ENCODE results near the gene DVL2.

DVL2 gene

DNA sequence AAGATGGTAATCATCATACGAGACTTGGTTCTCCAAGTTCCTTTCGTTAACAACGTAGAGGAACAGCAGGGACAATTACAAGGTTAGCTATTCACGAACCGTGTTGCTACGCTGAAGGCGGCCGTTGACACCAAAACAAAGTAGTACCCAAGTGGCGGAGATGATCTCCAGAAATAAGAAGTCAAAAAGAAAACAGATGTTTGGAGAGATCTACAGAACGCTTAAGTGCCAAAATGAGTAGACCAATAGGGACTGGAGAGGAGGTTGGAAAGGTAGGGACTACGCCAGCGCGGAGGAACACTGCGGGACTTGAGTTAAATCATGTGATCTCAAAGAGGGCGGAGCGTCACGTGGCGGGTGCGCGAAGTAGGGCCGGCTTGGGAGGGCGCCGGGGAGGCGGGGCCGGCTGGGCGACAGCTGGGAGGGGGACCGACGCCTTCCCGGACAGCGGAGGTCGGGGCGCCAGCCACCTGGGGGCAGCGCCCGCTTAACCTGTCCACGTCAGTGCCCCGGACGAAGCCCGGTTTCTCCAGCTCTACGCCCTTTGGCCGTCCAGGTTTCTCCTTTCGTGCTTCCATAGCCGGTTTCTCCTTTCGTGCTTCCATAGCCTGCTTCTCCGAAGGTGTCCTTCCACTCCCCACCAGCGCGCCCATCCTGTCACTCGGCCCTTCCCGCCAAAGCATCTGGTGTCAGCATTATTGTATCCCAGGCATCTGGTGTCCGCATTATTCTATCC, 8.6 kb upstream of the DVL2 start:
- H2AFZ ChIP-seq (ENCODE audit: low read depth, low read length, severe bottlenecking), result peak overlapping the region; percentile 76
- no peaks in the 10 kb centered on the region for H3K27me3 ChIP-seq (ENCODE audit: low read length)

DNA sequence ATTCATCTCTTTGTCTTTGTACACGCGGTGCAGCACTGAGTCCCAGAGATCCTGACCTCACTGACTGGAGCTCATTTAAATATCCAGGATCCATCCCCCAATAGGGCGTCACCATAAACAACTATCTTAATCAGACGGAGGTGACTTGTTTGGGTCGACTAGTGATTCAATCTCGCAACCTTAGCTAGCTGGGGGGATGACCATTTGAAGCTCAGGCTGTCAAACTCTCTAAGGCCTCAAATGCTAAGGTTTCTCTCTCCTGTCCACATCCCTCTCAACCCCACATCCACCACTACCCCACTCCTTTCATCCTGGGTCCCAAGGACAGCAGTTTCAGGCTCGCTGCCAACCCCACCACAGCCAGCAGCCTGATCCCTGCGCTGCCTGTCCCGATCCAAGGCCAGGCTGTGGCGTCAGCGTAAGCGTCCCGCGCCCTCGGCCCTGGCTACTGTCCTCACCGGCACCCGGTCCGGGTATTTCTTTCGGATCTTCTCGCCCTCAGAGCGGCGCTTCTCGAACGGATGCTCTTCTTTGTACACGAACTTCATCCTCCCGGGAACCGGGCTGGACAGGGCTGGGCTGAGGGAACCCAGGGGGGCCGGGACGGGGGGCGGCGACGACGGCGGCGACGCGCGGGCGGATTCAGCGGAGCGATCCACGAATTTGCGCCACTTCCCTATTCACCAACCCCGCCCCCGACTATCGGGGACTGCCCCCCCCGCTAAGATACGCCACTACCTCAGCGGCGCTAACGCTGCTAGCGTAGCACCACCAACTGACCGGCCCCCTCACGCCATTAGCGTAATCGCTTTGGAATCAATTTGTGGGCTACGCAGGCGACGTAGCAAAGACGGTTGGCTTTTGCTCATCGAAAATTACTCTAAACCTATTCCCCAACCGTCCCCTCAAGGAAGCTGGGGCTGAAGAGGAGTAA, 7.7 kb upstream of the DVL2 start, which contains the start of gene GABARAP:
GABARAP (minus strand) TSS at position 667 of the 934 bp plus-strand sequence; CDS start at position 548, 119 bp downstream.
- Histone ChIP-seq H3K27me3 (ENCODE audit: low read length) (no peaks in the 10 kb centered on the region), H3K79me2 (ENCODE audit: insufficient read depth, low read length) (peaks cover 37% of the 10 kb centered on the region), H3K9me3 (ENCODE audit: insufficient read depth, low read length) (no peaks in the 10 kb centered on the region), H3K4me3 (ENCODE audit: insufficient read depth, low read length, poor library complexity, severe bottlenecking) (peak within 1 kb of the TSS; percentile 90), H3K9ac (ENCODE audit: low read length) (peak within 1 kb of the TSS; percentile 97), H3K36me3 (ENCODE audit: low read length) (no peaks in the 10 kb centered on the region; the same call in 1 of the 2 replicates), H2AFZ (ENCODE audit: low read depth, low read length, severe bottlenecking) (peak within 1 kb of the TSS; percentile 76), H3K27ac (ENCODE audit: low read depth, low read length) (peak within 1 kb of the TSS; percentile 84), H3F3A (ENCODE audit: insufficient read depth) (peaks cover 50% of the 10 kb centered on the region), H3K4me2 (ENCODE audit: low read depth, low read length, poor library complexity, severe bottlenecking) (peak within 1 kb of the TSS; percentile 92), H4K20me1 (ENCODE audit: low read depth, low read length) (peaks cover 4% of the 10 kb centered on the region; the same call in 1 of the 2 replicates), H3K9me2 (replicated peaks; ENCODE audit: insufficient read depth, low read length) (no peaks in the 10 kb centered on the region)
- TF ChIP-seq, protein P1, sequence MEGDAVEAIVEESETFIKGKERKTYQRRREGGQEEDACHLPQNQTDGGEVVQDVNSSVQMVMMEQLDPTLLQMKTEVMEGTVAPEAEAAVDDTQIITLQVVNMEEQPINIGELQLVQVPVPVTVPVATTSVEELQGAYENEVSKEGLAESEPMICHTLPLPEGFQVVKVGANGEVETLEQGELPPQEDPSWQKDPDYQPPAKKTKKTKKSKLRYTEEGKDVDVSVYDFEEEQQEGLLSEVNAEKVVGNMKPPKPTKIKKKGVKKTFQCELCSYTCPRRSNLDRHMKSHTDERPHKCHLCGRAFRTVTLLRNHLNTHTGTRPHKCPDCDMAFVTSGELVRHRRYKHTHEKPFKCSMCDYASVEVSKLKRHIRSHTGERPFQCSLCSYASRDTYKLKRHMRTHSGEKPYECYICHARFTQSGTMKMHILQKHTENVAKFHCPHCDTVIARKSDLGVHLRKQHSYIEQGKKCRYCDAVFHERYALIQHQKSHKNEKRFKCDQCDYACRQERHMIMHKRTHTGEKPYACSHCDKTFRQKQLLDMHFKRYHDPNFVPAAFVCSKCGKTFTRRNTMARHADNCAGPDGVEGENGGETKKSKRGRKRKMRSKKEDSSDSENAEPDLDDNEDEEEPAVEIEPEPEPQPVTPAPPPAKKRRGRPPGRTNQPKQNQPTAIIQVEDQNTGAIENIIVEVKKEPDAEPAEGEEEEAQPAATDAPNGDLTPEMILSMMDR (IDR thresholded peaks at IDR 0.05; ENCODE audit: insufficient read depth, low read length, poor library complexity, severe bottlenecking), result no peak
- TF ChIP-seq EZH2phosphoT487 (conservative IDR thresholded peaks at IDR 0.05; ENCODE audit: low read length), result no peak

More for the DNA sequence above, 8.6 kb upstream of the DVL2 start:
- Histone ChIP-seq H3K9ac (ENCODE audit: low read length) (peak overlapping the region; percentile 97), H3K4me3 (ENCODE audit: insufficient read depth, low read length, poor library complexity, severe bottlenecking) (peak overlapping the region; percentile 90), H3K27ac (ENCODE audit: low read depth, low read length) (peak overlapping the region; percentile 84), H3K36me3 (ENCODE audit: low read length) (no peaks in the 10 kb centered on the region; the same call in 1 of the 2 replicates), H3K9me2 (replicated peaks; ENCODE audit: insufficient read depth, low read length) (no peaks in the 10 kb centered on the region), H3K4me2 (ENCODE audit: low read depth, low read length, poor library complexity, severe bottlenecking) (peak overlapping the region; percentile 92), H3K9me3 (ENCODE audit: insufficient read depth, low read length) (no peaks in the 10 kb centered on the region), H3K79me2 (ENCODE audit: insufficient read depth, low read length) (peaks cover 39% of the 10 kb centered on the region), H3F3A (ENCODE audit: insufficient read depth) (peaks cover 45% of the 10 kb centered on the region), H4K20me1 (ENCODE audit: low read depth, low read length) (no peaks in the 10 kb centered on the region)
- TF ChIP-seq, protein P1 (IDR thresholded peaks at IDR 0.05; ENCODE audit: insufficient read depth, low read length, poor library complexity, severe bottlenecking), result no peak
- TF ChIP-seq EZH2phosphoT487 (conservative IDR thresholded peaks at IDR 0.05; ENCODE audit: low read length), result no peak

DNA sequence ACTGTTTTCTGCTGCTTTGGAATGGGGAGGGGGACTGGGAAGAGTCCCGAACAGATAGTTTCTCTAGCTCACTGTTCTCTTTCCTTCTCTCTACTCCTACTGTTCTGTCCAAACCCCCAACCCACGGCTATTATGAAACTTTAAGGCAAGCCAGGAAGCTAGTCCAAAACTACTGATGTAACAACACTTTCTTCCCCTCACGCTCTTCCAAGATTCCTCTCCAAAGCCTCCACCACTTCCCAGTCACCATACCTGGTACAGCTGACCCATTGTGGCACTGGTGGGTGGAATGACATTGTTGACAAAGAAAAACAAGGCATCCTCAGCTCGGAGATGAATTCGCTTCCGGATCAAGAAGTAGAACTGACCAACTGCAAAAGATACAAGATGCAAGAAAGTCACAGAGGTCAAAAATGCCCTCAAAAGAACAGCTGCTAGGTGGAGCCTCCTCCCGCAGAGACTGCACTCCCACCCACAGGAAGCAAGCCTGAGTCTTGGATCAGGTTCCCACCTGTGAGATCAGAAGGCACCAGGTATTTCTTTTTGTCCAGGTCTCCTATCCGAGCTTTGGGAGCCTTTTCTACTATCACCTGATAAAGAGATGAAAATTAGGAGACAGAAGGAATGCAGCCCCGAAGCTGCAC, 6.9 kb upstream of the DVL2 start:
- Histone ChIP-seq H3F3A (ENCODE audit: insufficient read depth) (peaks cover 54% of the 10 kb centered on the region), H3K4me2 (ENCODE audit: low read depth, low read length, poor library complexity, severe bottlenecking) (peak overlapping the region; percentile 92), H2AFZ (ENCODE audit: low read depth, low read length, severe bottlenecking) (no peak overlapping the region), H3K36me3 (ENCODE audit: low read length) (no peaks in the 10 kb centered on the region; the same call in 1 of the 2 replicates), H3K4me3 (ENCODE audit: insufficient read depth, low read length, poor library complexity, severe bottlenecking) (peak overlapping the region; percentile 90), H4K20me1 (ENCODE audit: low read depth, low read length) (peaks cover 6% of the 10 kb centered on the region; the same call in 1 of the 2 replicates), H3K9me2 (replicated peaks; ENCODE audit: insufficient read depth, low read length) (no peaks in the 10 kb centered on the region), H3K27me3 (ENCODE audit: low read length) (no peaks in the 10 kb centered on the region), H3K79me2 (ENCODE audit: insufficient read depth, low read length) (peaks cover 33% of the 10 kb centered on the region), H3K9ac (ENCODE audit: low read length) (peak overlapping the region; percentile 97), H3K9me3 (ENCODE audit: insufficient read depth, low read length) (no peaks in the 10 kb centered on the region), H3K27ac (ENCODE audit: low read depth, low read length) (peak overlapping the region; percentile 84)
- TF ChIP-seq, protein P1 (IDR thresholded peaks at IDR 0.05; ENCODE audit: insufficient read depth, low read length, poor library complexity, severe bottlenecking), result no peak
- no peak for TF ChIP-seq EZH2phosphoT487 (conservative IDR thresholded peaks at IDR 0.05; ENCODE audit: low read length)
